Aorta (tissue), 5 donors: Measurements from ENCODE around the gene PRKCA. TPM values are rescaled to one million over a fixed set of nuclear protein-coding genes. Genes with fewer than 3 reads are reported as not detected.

Experiments used
- ATAC-seq: fragments of 200-7000 bp; cut with Tn5 transposase; one replicate; pipeline ENCODE4 v1.9.1; 2022; ENCODE audit warnings: moderate library complexity; ENCODE audit not compliant: low FRiP score
- DNase-seq, 2 donors: peaks; one replicate each; pipeline ENCODE4 v3.0.0-alpha.2; 2020
- H3K27ac ChIP-seq, 2 donors: one replicate each; pipeline ENCODE4 v1.5.1; 2013; ENCODE audit warnings: low read length in 2 of 2, mild to moderate bottlenecking in 2 of 2, moderate library complexity in 2 of 2, control low read depth in 1 of 2, inconsistent platforms in 1 of 2, low read depth in 1 of 2
- H3K27me3 ChIP-seq, 2 donors: one replicate each; pipeline ENCODE4 v1.6.1; 2013; ENCODE audit warnings: control low read depth in 1 of 2, low read length in 1 of 2, mild to moderate bottlenecking in 1 of 2, moderate library complexity in 1 of 2; ENCODE audit not compliant: insufficient read depth in 2 of 2, control insufficient read depth in 1 of 2
- H3K36me3 ChIP-seq, 2 donors: one replicate each; pipeline ENCODE4 v1.6.1; 2013; ENCODE audit warnings: control low read depth in 1 of 2, low read length in 1 of 2, mild to moderate bottlenecking in 1 of 2; ENCODE audit not compliant: insufficient read depth in 2 of 2, control insufficient read depth in 1 of 2
- H3K4me1 ChIP-seq, 2 donors: one replicate each; pipeline ENCODE4 v1.6.1; 2013; ENCODE audit warnings: low read length in 2 of 2, control low read depth in 1 of 2, mild to moderate bottlenecking in 1 of 2, moderate library complexity in 1 of 2; ENCODE audit not compliant: insufficient read depth in 2 of 2, control insufficient read depth in 1 of 2
- H3K4me3 ChIP-seq, 2 donors: one replicate each; pipeline ENCODE4 v1.5.1; 2013; ENCODE audit warnings: low read length in 2 of 2, control low read depth in 1 of 2, mild to moderate bottlenecking in 1 of 2
- H3K9me3 ChIP-seq: one replicate; pipeline ENCODE4 v1.6.1; 2013; ENCODE audit warnings: mild to moderate bottlenecking, low read length; ENCODE audit not compliant: control insufficient read depth
- WGBS, 2 donors: extraction: QIAGEN DNeasy Blood & Tissue Kit; methylation state at CpG; one replicate each; pipeline ENCODE4 v1.1.7; 2013; 5-methylcytosine and 5-hydroxymethylcytosine counted together
- intact Hi-C, 2 donors: fragments of 100-400 bp; cut with DNase I; formaldehyde crosslinking; loops; one replicate each; pipeline versions ENCODE4 v1.14.2 to v1.15.0; 2022
- polyA plus RNA-seq, 2 donors: library from polyadenylated mRNA; stranded (reverse); fragments of 200-250 nt; gene quantifications; one replicate each; pipeline ENCODE4 v1.2.3, GENCODE V29; 2013
- total RNA-seq, 2 donors: library from RNA; stranded (reverse); fragmentation: NEBNext Ultra II Directional; extraction: Animal tissue kit (Norgen Biotek cat#: 25700); gene quantifications; one replicate each; pipeline ENCODE4 v1.2.1, GENCODE V29; 2021
- donor health status: healthy with polysubstance abuse.
- donor health status: Bipolar disorder and iron deficiency.
- donor health status: DM: no; HTN: no; CAD: no.
- donor health status: DM: no; HTN: no; CAD: no.
- donor health status: DM: yes; HTN: yes; CAD: no.

PRKCA gene
- total and polyA plus RNA-seq, 4 donors = 2.7 to 15.4 (median 9.1) TPM

DNA sequence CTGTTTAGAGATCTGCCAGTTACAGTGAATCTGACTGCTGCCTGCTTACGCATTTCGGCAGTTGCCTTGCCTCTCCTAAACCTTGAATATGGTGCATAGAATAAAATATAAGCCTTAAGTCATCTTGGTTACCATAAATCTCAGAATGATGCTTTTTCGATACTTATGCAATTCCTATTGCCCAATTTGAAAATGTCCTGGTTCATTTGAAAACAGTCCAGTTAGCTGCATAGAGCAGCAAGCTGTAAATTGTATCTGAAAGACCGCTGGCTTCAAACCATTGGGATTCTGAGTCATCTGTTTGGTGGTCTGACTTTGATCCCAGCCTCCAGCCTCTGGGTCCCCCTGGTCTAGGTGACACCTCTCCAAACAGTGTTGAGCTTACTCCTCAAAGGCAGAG, 2.7 kb upstream of the PRKCA start:
- 96 to 99% methylated on average over 4 of the region's 4 CpGs for WGBS, 2 donors
- H3K4me1 ChIP-seq = no peaks in the 10 kb centered on the region
- no peak for DNase-seq
- intact Hi-C loops = loop anchor here in 1 of 2 donors (5.0 kb wide), 1 partner anchor 32 kb away; no protein-coding TSS in a partner anchor
- H3K36me3 ChIP-seq = no peaks in the 10 kb centered on the region
- H3K27ac ChIP-seq = no peak overlapping the region
- no peak for ATAC-seq
- no peaks in the 10 kb centered on the region for H3K9me3 ChIP-seq
- H3K4me3 ChIP-seq = no peak overlapping the region
- no peaks in the 10 kb centered on the region for H3K27me3 ChIP-seq

DNA sequence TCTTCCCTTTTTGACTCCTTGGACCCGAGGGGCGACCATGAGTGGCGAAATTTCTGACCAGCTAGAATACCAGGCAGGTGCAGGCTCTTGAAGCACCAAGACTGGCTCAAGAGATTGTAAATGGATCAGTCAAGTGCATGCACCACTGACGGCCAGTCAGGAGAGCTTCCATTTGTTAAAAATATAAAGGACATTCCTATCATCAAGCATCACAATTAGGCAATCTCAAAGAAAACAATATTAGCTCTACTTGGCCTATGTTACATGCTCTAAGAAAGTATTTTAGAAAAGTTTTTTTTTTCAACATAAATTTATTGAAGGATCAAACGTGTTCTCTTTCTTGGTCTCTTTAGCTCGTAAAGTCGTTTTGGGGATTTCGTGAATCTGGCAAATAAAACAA, 1.5 kb upstream of the PRKCA start:
- DNase-seq = no peak
- intact Hi-C loops = loop anchor here in 1 of 2 donors (5.0 kb wide), 1 partner anchor 34 kb away; no protein-coding TSS in a partner anchor
- Histone ChIP-seq H3K27me3 (no peaks in the 10 kb centered on the region), H3K27ac (no peak overlapping the region), H3K9me3 (no peaks in the 10 kb centered on the region), H3K36me3 (no peaks in the 10 kb centered on the region), H3K4me1 (no peaks in the 10 kb centered on the region), H3K4me3 (no peak overlapping the region)
- 55 to 60% methylated on average over 8 of the region's 8 CpGs for WGBS, 2 donors
- no peak for ATAC-seq

- ATAC-seq = no peak
- 30 to 32% methylated on average over 14 of the region's 14 CpGs for WGBS, 2 donors
- Histone ChIP-seq H3K27me3 (no peaks in the 10 kb centered on the region), H3K36me3 (no peaks in the 10 kb centered on the region), H3K9me3 (no peaks in the 10 kb centered on the region), H3K27ac (no peak overlapping the region), H3K4me1 (no peaks in the 10 kb centered on the region), H3K4me3 (peak overlapping the region; percentile 90 to 94)
- intact Hi-C loops = loop anchor here in 1 of 2 donors (5.0 kb wide), 1 partner anchor 34 kb away; no protein-coding TSS in a partner anchor
- DNase-seq = no peak
Measured at GRCh38 chr17:66301367-66301863, 998 bp upstream of the PRKCA start.

- Histone ChIP-seq H3K4me3 (peak overlapping the region; percentile 90 to 94), H3K36me3 (no peaks in the 10 kb centered on the region), H3K4me1 (no peaks in the 10 kb centered on the region), H3K27me3 (no peaks in the 10 kb centered on the region), H3K27ac (peak overlapping the region in 1 of 2 donors; percentile 55), H3K9me3 (no peaks in the 10 kb centered on the region)
- intact Hi-C loops = loop anchor here in 1 of 2 donors (5.0 kb wide), 1 partner anchor 36 kb away; no protein-coding TSS in a partner anchor
- WGBS, 2 donors = 0% methylated on average over 71 to 91 of the region's 91 CpGs
- ATAC-seq (peak; percentile 49), DNase-seq (peak; percentile 58 to 84)
Measured at GRCh38 chr17:66302761-66303626, 581 bp downstream of the PRKCA start.

GRCh38 chr17:66304304-66305174, 2.1 kb downstream of the PRKCA start:
- H3K36me3 ChIP-seq = no peaks in the 10 kb centered on the region
- H3K4me1 ChIP-seq = no peaks in the 10 kb centered on the region
- 89 to 91% methylated on average over 14 of the region's 14 CpGs for WGBS, 2 donors
- DNase-seq = no peak
- no peak overlapping the region for H3K4me3 ChIP-seq
- H3K27ac ChIP-seq = no peak overlapping the region
- no peaks in the 10 kb centered on the region for H3K27me3 ChIP-seq
- no peaks in the 10 kb centered on the region for H3K9me3 ChIP-seq
- intact Hi-C loops = loop anchor here in 1 of 2 donors (5.0 kb wide), 1 partner anchor 37 kb away; no protein-coding TSS in a partner anchor
- no peak for ATAC-seq

- Histone ChIP-seq H3K27me3 (no peaks in the 10 kb centered on the region), H3K4me3 (no peak overlapping the region), H3K9me3 (no peaks in the 10 kb centered on the region), H3K27ac (no peak overlapping the region), H3K4me1 (no peaks in the 10 kb centered on the region), H3K36me3 (no peaks in the 10 kb centered on the region)
- 64 to 68% methylated on average over 5 of the region's 5 CpGs for WGBS, 2 donors
- intact Hi-C loops = no loop called here
- no peak for DNase-seq
- no peak for ATAC-seq
Measured at GRCh38 chr17:66306446-66306845, 4.0 kb downstream of the PRKCA start.

- DNase-seq (no peak), ATAC-seq (no peak)
- Histone ChIP-seq H3K4me1 (no peaks in the 10 kb centered on the region), H3K4me3 (no peak overlapping the region), H3K27me3 (no peaks in the 10 kb centered on the region), H3K36me3 (no peaks in the 10 kb centered on the region), H3K9me3 (no peaks in the 10 kb centered on the region), H3K27ac (no peak overlapping the region)
- WGBS, 2 donors = 89 to 91% methylated on average over 2 of the region's 2 CpGs
- intact Hi-C loops = no loop called here
Measured at GRCh38 chr17:66307257-66307656, 4.8 kb downstream of the PRKCA start.

- 56 to 68% methylated on average over 2 of the region's 2 CpGs for WGBS, 2 donors
- Histone ChIP-seq H3K27ac (no peak overlapping the region), H3K4me3 (no peak overlapping the region), H3K36me3 (no peaks in the 10 kb centered on the region), H3K9me3 (no peaks in the 10 kb centered on the region), H3K4me1 (no peaks in the 10 kb centered on the region), H3K27me3 (no peaks in the 10 kb centered on the region)
- DNase-seq (no peak), ATAC-seq (no peak)
- intact Hi-C loops = no loop called here
Measured at GRCh38 chr17:66308856-66309255, 6.4 kb downstream of the PRKCA start.
